K562 (cell line): ENCODE results near the gene SEMA3G. TPM values are rescaled to one million over a fixed set of nuclear protein-coding genes. Genes with fewer than 3 reads are reported as not detected.

Source experiments
- ATAC-seq: fragments of 200-7000 bp; cut with Tn5 transposase; 3 replicates; pipeline ENCODE4 v1.9.1; 2020; ENCODE audit warnings: moderate library complexity
- BruUV-seq: library from RNA; stranded (reverse); fragments of 400-500 nt; replicated peaks from 2 replicates; lab custom pipeline; 2021; lab: Mats Ljungman, UMichigan
- CTCF ChIA-PET: fragments of 300-600 bp; formaldehyde crosslinking; extraction: SDS; loops from one replicate; lab custom pipeline; 2021; ENCODE audit warnings: low intra/inter-chr PET ratio; lab: Yijun Ruan, JAX
- POLR2A ChIA-PET: fragments of 300-600, 350-650 bp; sonication (Branson Sonifier 250); formaldehyde crosslinking; extraction: SDS; loops from one replicate; lab custom pipeline; 2021; ENCODE audit warnings: antibody characterized with exemption, inconsistent platforms; lab: Yijun Ruan, JAX
- DNase-seq, 4 experiments: peaks; one replicate each; pipeline versions ENCODE4 v3.0.0 to v3.0.0-alpha.2; 2011 to 2018; ENCODE audit warnings: low spot score in 3 of 4, mixed read lengths in 3 of 4; ENCODE audit errors: extremely low read depth in 1 of 4
- FAIRE-seq: peaks from 2 replicates; lab custom pipeline; 2011; peaks lifted over from hg19 to GRCh38; lab: Jason Lieb, UNC
- H2AFZ ChIP-seq: 2 replicates; pipeline ENCODE4 v1.6.0; 2011; ENCODE audit warnings: low read depth, low read length, control low read depth, inconsistent platforms
- H3K27ac ChIP-seq: fragments of 200-600 bp; 3 replicates; pipeline ENCODE4 v1.8.0; 2011; ENCODE audit warnings: low read depth, mild to moderate bottlenecking, control low read depth, inconsistent platforms, low read length, moderate library complexity, mixed read lengths; ENCODE audit errors: extremely low read depth
- H3K27me3 ChIP-seq, 2 experiments: fragments of 300-600 bp in 1 of 2; 2 replicates in 1 of 2; 3 replicates in 1 of 2; pipeline versions ENCODE4 v1.6.0 to v1.8.0; 2011; ENCODE audit warnings: inconsistent platforms in 2 of 2, low read length in 2 of 2, mild to moderate bottlenecking in 1 of 2, mixed read lengths in 1 of 2, moderate library complexity in 1 of 2; ENCODE audit not compliant: control insufficient read depth in 2 of 2, insufficient read depth in 2 of 2
- H3K36me3 ChIP-seq: fragments of 300-600 bp; 3 replicates; pipeline ENCODE4 v1.8.0; 2011; ENCODE audit warnings: mild to moderate bottlenecking, low read length, inconsistent platforms; ENCODE audit not compliant: control insufficient read depth, insufficient read depth
- H3K4me1 ChIP-seq, 2 experiments: fragments of 200-600 bp in 1 of 2; replicated peaks in 1 of 2; 2 replicates in 1 of 2; 3 replicates in 1 of 2; pipeline versions ENCODE4 v1.5.1 to v1.8.0; 2011; ENCODE audit warnings: inconsistent platforms in 2 of 2, low read length in 2 of 2, mild to moderate bottlenecking in 1 of 2, mixed read lengths in 1 of 2, moderate library complexity in 1 of 2; ENCODE audit not compliant: control insufficient read depth in 2 of 2, insufficient read depth in 2 of 2
- H3K4me2 ChIP-seq: 2 replicates; pipeline ENCODE4 v1.6.1; 2011; ENCODE audit warnings: low read length, control low read depth, inconsistent platforms, mixed read lengths; ENCODE audit not compliant: insufficient read depth
- H3K4me3 ChIP-seq: fragments of 200-600 bp; sonication (generic), shearing (Covaris generic); 2 replicates; pipeline ENCODE4 v1.5.1; 2016; ENCODE audit warnings: control low read depth, inconsistent platforms
- H3K79me2 ChIP-seq: fragments of 200-600 bp; 3 replicates; pipeline ENCODE4 v1.8.0; 2011; ENCODE audit warnings: low read length, inconsistent platforms; ENCODE audit not compliant: control insufficient read depth, insufficient read depth
- H3K9ac ChIP-seq, 2 experiments: 2 replicates each; pipeline versions ENCODE4 v1.6.0 to v1.6.1; 2011; ENCODE audit warnings: low read depth in 2 of 2, low read length in 2 of 2, control low read depth in 1 of 2, inconsistent platforms in 1 of 2, mild to moderate bottlenecking in 1 of 2, mixed read lengths in 1 of 2; ENCODE audit not compliant: insufficient read depth in 1 of 2
- H3K9me1 ChIP-seq: one replicate; pipeline ENCODE4 v1.6.0; 2011; ENCODE audit warnings: inconsistent platforms, mild to moderate bottlenecking, low read length, moderate library complexity; ENCODE audit not compliant: control insufficient read depth, insufficient read depth
- H3K9me3 ChIP-seq: replicated peaks from 2 replicates; pipeline ENCODE4 v1.5.1; 2011; ENCODE audit warnings: low read depth, low read length, inconsistent platforms; ENCODE audit not compliant: control insufficient read depth, insufficient read depth
- H4K20me1 ChIP-seq: replicated peaks from 2 replicates; pipeline ENCODE4 v1.6.1; 2011; ENCODE audit warnings: low read length, inconsistent platforms, mixed read lengths; ENCODE audit not compliant: control insufficient read depth, insufficient read depth
- ESRRA ChIP-seq: fragments of 450-650 bp; IDR thresholded peaks from 2 replicates; pipeline ENCODE4 v1.6.1; 2014; ENCODE audit warnings: low read depth, mild to moderate bottlenecking, moderate library complexity, borderline replicate concordance
- HDAC1 ChIP-seq, 2 experiments: fragments of 450-650 bp; IDR thresholded peaks; 2 replicates each; pipeline ENCODE4 v1.6.1; 2016 to 2017; ENCODE audit warnings: inconsistent platforms in 1 of 2, mild to moderate bottlenecking in 1 of 2, moderate library complexity in 1 of 2
- NRF1 ChIP-seq, 2 experiments: fragments of 450-650 bp; IDR thresholded peaks in 1 of 2; conservative IDR thresholded peaks in 1 of 2; 2 replicates each; pipeline ENCODE4 v1.6.1; 2014; ENCODE audit warnings: mild to moderate bottlenecking in 2 of 2
- RCOR1 ChIP-seq, 2 experiments: IDR thresholded peaks; 2 replicates each; pipeline ENCODE4 v1.6.1; 2012; ENCODE audit warnings: low read depth in 2 of 2, low read length in 2 of 2, borderline replicate concordance in 1 of 2, improper control_type of control experiment in 1 of 2
- SMC3 ChIP-seq: conservative IDR thresholded peaks from 2 replicates; pipeline ENCODE4 v1.6.1; 2011; ENCODE audit warnings: low read depth, low read length, improper control_type of control experiment; ENCODE audit not compliant: insufficient read depth
- ZBTB40 ChIP-seq, 2 experiments: fragments of 450-650 bp in 1 of 2; sonication (generic) in 1 of 2; formaldehyde crosslinking in 1 of 2; IDR thresholded peaks; 2 replicates each; pipeline versions ENCODE4 v1.7.1 to v1.9.0; 2016 to 2022; ENCODE audit warnings: inconsistent platforms in 1 of 2, mild to moderate bottlenecking in 1 of 2, missing genetic modification reagents in 1 of 2
- ZC3H8 ChIP-seq: fragments of 450-650 bp; IDR thresholded peaks from 2 replicates; pipeline ENCODE4 v1.6.1; 2017
- WGBS: fragments of 100-300 bp; shearing (Covaris generic); methylation state at CpG from one replicate; pipeline ENCODE4 v1.1.6; 2016; ENCODE audit warnings: low coverage, mixed read lengths; ENCODE audit not compliant: insufficient coverage; ENCODE audit errors: missing lambda C conversion rate; 5-methylcytosine and 5-hydroxymethylcytosine counted together
- in situ Hi-C: fragments of 300-500 bp; cut with MboI; formaldehyde crosslinking; loops from 4 replicates; pipeline ENCODE4 v1.15.0; 2018; ENCODE audit warnings: inconsistent platforms, mixed read lengths
- intact Hi-C: fragments of 100-400 bp; cut with micrococcal nuclease; formaldehyde crosslinking; loops from 2 replicates; pipeline ENCODE4 v1.14.2; 2022
- polyA plus RNA-seq, 8 experiments: library from polyadenylated mRNA; depleted of rRNA in 4 of 8; stranded (reverse) in 5 of 8; unstranded in 3 of 8; fragments of >200 nt; fragmentation: Nextera tagmentation in 2 of 8; fragmentation: Illumina TruSeq in 1 of 8; extraction: Ambion mirVana in 2 of 8; extraction: Trizol in 1 of 8; gene quantifications; 2 replicates each; pipeline versions ENCODE4 v1.2.1 to v1.2.3, GENCODE V29; 2011 to 2014; ENCODE audit warnings: inconsistent platforms in 1 of 8, missing spikeins in 1 of 8
- total RNA-seq, 7 experiments: library from RNA; depleted of rRNA in 6 of 7; stranded (reverse); fragments of >200 nt in 6 of 7; fragmentation: Illumina TruSeq in 2 of 7; extraction: Trizol in 2 of 7; gene quantifications; 2 replicates each; pipeline versions ENCODE4 v1.2.1 to v1.2.3, GENCODE V29; 2011 to 2021; ENCODE audit warnings: low replicate concordance in 1 of 7

Gene SEMA3G
- total and polyA plus RNA-seq, 9 of the 15 experiments (the other 6 are each of a cell fraction or from before 2014, with no cell fraction given): 0.04 to 0.07 (median 0.05) TPM; not detected in 6

GRCh38 chr3:52428151-52429005 lies 16.5 kb downstream of the SEMA3G start:
- Histone ChIP-seq H4K20me1 (no peaks in the 10 kb centered on the region; the same call in 1 of the 2 replicates), H3K4me1 (no peaks in the 10 kb centered on the region), H3K9me1 (no peaks in the 10 kb centered on the region), H3K36me3 (no peaks in the 10 kb centered on the region), H3K27me3 (no peaks in the 10 kb centered on the region; a peak in 1 of 5 replicates), H3K79me2 (no peaks in the 10 kb centered on the region), H2AFZ (no peak overlapping the region), H3K9ac (no peak overlapping the region), H3K4me3 (no peak overlapping the region), H3K9me3 (no peaks in the 10 kb centered on the region), H3K27ac (no peak overlapping the region), H3K4me2 (no peak overlapping the region)
- intact Hi-C loops: loop anchor here (1.0 kb wide), 1 partner anchor 19 kb away; no protein-coding TSS in a partner anchor
- in situ Hi-C loops: no loop called here
- CTCF ChIA-PET: interaction anchor here (0.9 to 1.8 kb wide), 5 partner anchors 17 to 644 kb away, joined by 3 to 8 read pairs (median 5); partner anchors contain the start of gene SEMA3G
- 5% methylated on average over 7 of the region's 7 CpGs for WGBS
- BruUV-seq: no TSS peak
- FAIRE-seq (peak; percentile 95), ATAC-seq (peak; percentile 92), DNase-seq (peak in 3 of 4 experiments; percentile 31 to 58 (median 35))
- POLR2A ChIA-PET: no interaction called here
- TF ChIP-seq ZBTB40 (IDR thresholded peaks at IDR 0.05) (no peak), ZBTB40 (CRISPR knock-in tag; IDR thresholded peaks at IDR 0.05) (no peak), ESRRA (no peak), ZC3H8 (no peak), RCOR1 (IDR thresholded peaks at IDR 0.05; ENCODE audit: borderline replicate concordance in 1 of 2, low read depth in 2 of 2, low read length in 2 of 2) (peak in 1 of 2 experiments; percentile 24; a peak in 1 of 4 replicates), NRF1 (conservative IDR thresholded peaks at IDR 0.05 in 1 of 2, IDR thresholded peaks at IDR 0.05 in 1 of 2) (no peak), HDAC1 (IDR thresholded peaks at IDR 0.05) (no peak), SMC3 (peak; percentile 65)
